K562 (cell line): ENCODE measurements around the gene MATN4. TPM values are rescaled to one million over a fixed set of nuclear protein-coding genes. Genes with fewer than 3 reads are reported as not detected.

Source experiments
- SIN3A ChIP-seq, 2 experiments: fragments of 150-350 bp in 1 of 2; IDR thresholded peaks; 2 replicates each; pipeline ENCODE4 v1.6.1; 2011 to 2016; ENCODE audit warnings: borderline replicate concordance in 2 of 2, low read depth in 2 of 2, low read length in 2 of 2, mild to moderate bottlenecking in 2 of 2, moderate library complexity in 2 of 2; ENCODE audit not compliant: control insufficient read depth in 1 of 2
- SNRNP70 ChIP-seq: fragments of 200-400 bp; formaldehyde crosslinking; optimal IDR thresholded peaks from 2 replicates; pipeline ENCODE3; 2017; ENCODE audit warnings: low read depth, low read length
- ZNF318 ChIP-seq, 2 experiments: fragments of 450-650 bp; IDR thresholded peaks; 2 replicates each; pipeline ENCODE4 v1.6.1; 2016; ENCODE audit warnings: mild to moderate bottlenecking in 2 of 2, borderline replicate concordance in 1 of 2, low read depth in 1 of 2, moderate library complexity in 1 of 2
- polyA plus RNA-seq, 8 experiments: library from polyadenylated mRNA; depleted of rRNA in 4 of 8; stranded (reverse) in 5 of 8; unstranded in 3 of 8; fragments of >200 nt; fragmentation: Nextera tagmentation in 2 of 8; fragmentation: Illumina TruSeq in 1 of 8; extraction: Ambion mirVana in 2 of 8; extraction: Trizol in 1 of 8; gene quantifications; 2 replicates each; pipeline versions ENCODE4 v1.2.1 to v1.2.3, GENCODE V29; 2011 to 2014; ENCODE audit warnings: inconsistent platforms in 1 of 8, missing spikeins in 1 of 8
- total RNA-seq, 7 experiments: library from RNA; depleted of rRNA in 6 of 7; stranded (reverse); fragments of >200 nt in 6 of 7; fragmentation: Illumina TruSeq in 2 of 7; extraction: Trizol in 2 of 7; gene quantifications; 2 replicates each; pipeline versions ENCODE4 v1.2.1 to v1.2.3, GENCODE V29; 2011 to 2021; ENCODE audit warnings: low replicate concordance in 1 of 7
- TF ChIP-seq, protein P1 (sequence below): fragments of 450-650 bp; IDR thresholded peaks from 2 replicates; pipeline ENCODE4 v1.6.1; 2017; ENCODE audit warnings: antibody characterized with exemption, mild to moderate bottlenecking

The MATN4 gene
- total and polyA plus RNA-seq, 9 of the 15 experiments (the other 6 are each of a cell fraction or from before 2014, with no cell fraction given) = 0.09 TPM; not detected in 8

- no peak for TF ChIP-seq ZNF318 (IDR thresholded peaks at IDR 0.05; ENCODE audit: borderline replicate concordance in 1 of 2, low read depth in 1 of 2)
- TF ChIP-seq SNRNP70 = no peak
- no peak for TF ChIP-seq SIN3A (IDR thresholded peaks at IDR 0.05; ENCODE audit: borderline replicate concordance in 2 of 2, control insufficient read depth in 1 of 2, low read depth in 2 of 2, low read length in 2 of 2)
- TF ChIP-seq, protein P1, sequence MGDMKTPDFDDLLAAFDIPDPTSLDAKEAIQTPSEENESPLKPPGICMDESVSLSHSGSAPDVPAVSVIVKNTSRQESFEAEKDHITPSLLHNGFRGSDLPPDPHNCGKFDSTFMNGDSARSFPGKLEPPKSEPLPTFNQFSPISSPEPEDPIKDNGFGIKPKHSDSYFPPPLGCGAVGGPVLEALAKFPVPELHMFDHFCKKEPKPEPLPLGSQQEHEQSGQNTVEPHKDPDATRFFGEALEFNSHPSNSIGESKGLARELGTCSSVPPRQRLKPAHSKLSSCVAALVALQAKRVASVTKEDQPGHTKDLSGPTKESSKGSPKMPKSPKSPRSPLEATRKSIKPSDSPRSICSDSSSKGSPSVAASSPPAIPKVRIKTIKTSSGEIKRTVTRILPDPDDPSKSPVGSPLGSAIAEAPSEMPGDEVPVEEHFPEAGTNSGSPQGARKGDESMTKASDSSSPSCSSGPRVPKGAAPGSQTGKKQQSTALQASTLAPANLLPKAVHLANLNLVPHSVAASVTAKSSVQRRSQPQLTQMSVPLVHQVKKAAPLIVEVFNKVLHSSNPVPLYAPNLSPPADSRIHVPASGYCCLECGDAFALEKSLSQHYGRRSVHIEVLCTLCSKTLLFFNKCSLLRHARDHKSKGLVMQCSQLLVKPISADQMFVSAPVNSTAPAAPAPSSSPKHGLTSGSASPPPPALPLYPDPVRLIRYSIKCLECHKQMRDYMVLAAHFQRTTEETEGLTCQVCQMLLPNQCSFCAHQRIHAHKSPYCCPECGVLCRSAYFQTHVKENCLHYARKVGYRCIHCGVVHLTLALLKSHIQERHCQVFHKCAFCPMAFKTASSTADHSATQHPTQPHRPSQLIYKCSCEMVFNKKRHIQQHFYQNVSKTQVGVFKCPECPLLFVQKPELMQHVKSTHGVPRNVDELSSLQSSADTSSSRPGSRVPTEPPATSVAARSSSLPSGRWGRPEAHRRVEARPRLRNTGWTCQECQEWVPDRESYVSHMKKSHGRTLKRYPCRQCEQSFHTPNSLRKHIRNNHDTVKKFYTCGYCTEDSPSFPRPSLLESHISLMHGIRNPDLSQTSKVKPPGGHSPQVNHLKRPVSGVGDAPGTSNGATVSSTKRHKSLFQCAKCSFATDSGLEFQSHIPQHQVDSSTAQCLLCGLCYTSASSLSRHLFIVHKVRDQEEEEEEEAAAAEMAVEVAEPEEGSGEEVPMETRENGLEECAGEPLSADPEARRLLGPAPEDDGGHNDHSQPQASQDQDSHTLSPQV = no peak
These were observed 13.4 kb downstream of the MATN4 start (continued) for GRCh38 chr20:45294659-45295058.
